Measurements from ENCODE around the gene GAD1. TPM values are rescaled to one million over a fixed set of nuclear protein-coding genes. Genes with fewer than 3 reads are reported as not detected.

The GAD1 gene
- polyA plus RNA-seq, 1 donor from 2014 or later, result 56.3 TPM

GRCh38 chr2:170869461-170869860 lies 52.8 kb downstream of the GAD1 start:
- Histone ChIP-seq H3K27ac (ENCODE audit: low read length) (no peak overlapping the region), H3K9me3 (ENCODE audit: low read length) (no peaks in the 10 kb centered on the region), H3K9ac (ENCODE audit: low read length) (no peak overlapping the region), H3K9me2 (ENCODE audit: insufficient read depth, low read length) (no peaks in the 10 kb centered on the region), H3F3A (ENCODE audit: insufficient read depth, low read length, poor library complexity, severe bottlenecking) (no peaks in the 10 kb centered on the region), H4K20me1 (ENCODE audit: insufficient read depth) (no peaks in the 10 kb centered on the region), H3K79me2 (replicated peaks; ENCODE audit: insufficient read depth, low read length) (no peaks in the 10 kb centered on the region), H3K36me3 (ENCODE audit: insufficient read depth, low read length) (no peaks in the 10 kb centered on the region), H3K4me2 (ENCODE audit: low read length) (no peak overlapping the region), H2AFZ (ENCODE audit: low read depth, low read length) (no peak overlapping the region), H3K4me3 (ENCODE audit: low read length) (no peak overlapping the region), H3K27me3 (ENCODE audit: insufficient read depth, low read depth, low read length) (no peaks in the 10 kb centered on the region)
- TF ChIP-seq TAF1 (IDR thresholded peaks at IDR 0.05; ENCODE audit: low read depth) (no peak), CTCF (IDR thresholded peaks at IDR 0.05; ENCODE audit: poor library complexity, severe bottlenecking) (no peak), POLR2AphosphoS5 (IDR thresholded peaks at IDR 0.05) (no peak), EZH2 (IDR thresholded peaks at IDR 0.05; ENCODE audit: borderline replicate concordance, insufficient read depth, low read length, poor library complexity, severe bottlenecking) (no peak), REST (IDR thresholded peaks at IDR 0.05; ENCODE audit: borderline replicate concordance) (no peak), EP300 (conservative IDR thresholded peaks at IDR 0.05; ENCODE audit: poor library complexity, severe bottlenecking) (no peak)

- Histone ChIP-seq H3K79me2 (replicated peaks; ENCODE audit: insufficient read depth, low read length) (no peaks in the 10 kb centered on the region), H2AFZ (ENCODE audit: low read depth, low read length) (peak overlapping the region; percentile 36), H3K9ac (ENCODE audit: low read length) (no peak overlapping the region), H3K9me3 (ENCODE audit: low read length) (no peaks in the 10 kb centered on the region), H3K9me2 (ENCODE audit: insufficient read depth, low read length) (no peaks in the 10 kb centered on the region), H3K36me3 (ENCODE audit: insufficient read depth, low read length) (no peaks in the 10 kb centered on the region), H3F3A (ENCODE audit: insufficient read depth, low read length, poor library complexity, severe bottlenecking) (no peaks in the 10 kb centered on the region), H3K4me2 (ENCODE audit: low read length) (no peak overlapping the region), H3K4me3 (ENCODE audit: low read length) (no peak overlapping the region), H3K27ac (ENCODE audit: low read length) (no peak overlapping the region), H3K27me3 (ENCODE audit: insufficient read depth, low read depth, low read length) (no peaks in the 10 kb centered on the region), H4K20me1 (ENCODE audit: insufficient read depth) (no peaks in the 10 kb centered on the region)
- TF ChIP-seq CTCF (IDR thresholded peaks at IDR 0.05; ENCODE audit: poor library complexity, severe bottlenecking) (peak; percentile 82), SMC3 (conservative IDR thresholded peaks at IDR 0.05; ENCODE audit: poor library complexity) (peak; percentile 73), RAD21 (conservative IDR thresholded peaks at IDR 0.05) (peak; percentile 67), TAF1 (IDR thresholded peaks at IDR 0.05; ENCODE audit: low read depth) (no peak), EP300 (conservative IDR thresholded peaks at IDR 0.05; ENCODE audit: poor library complexity, severe bottlenecking) (no peak), REST (IDR thresholded peaks at IDR 0.05; ENCODE audit: borderline replicate concordance) (no peak)
Observed at GRCh38 chr2:170873035-170873692, 56.5 kb downstream of the GAD1 start.
